HG03469 (cell line): Measurements from ENCODE around the gene LRRC72.
"Not testable (repeated sequence)": the region's sequence is repeated elsewhere in the genome, so short reads cannot be mapped to it uniquely, and the experiment has no call there.

Experiments
- ATAC-seq: cut with Tn5 transposase; IDR thresholded peaks from one replicate; pipeline ENCODE4 v1.9.1; 2021; ENCODE audit warnings: mild to moderate bottlenecking, moderate library complexity, moderate number of reproducible peaks; ENCODE audit not compliant: unreplicated experiment

LRRC72 gene

GRCh38 chr7:16564909-16565426 lies 38.3 kb downstream of the LRRC72 start:
- peak; percentile 48 for ATAC-seq

- ATAC-seq, result no peak
Observed at GRCh38 chr7:16571941-16572340, 45.3 kb downstream of the LRRC72 start.

DNA sequence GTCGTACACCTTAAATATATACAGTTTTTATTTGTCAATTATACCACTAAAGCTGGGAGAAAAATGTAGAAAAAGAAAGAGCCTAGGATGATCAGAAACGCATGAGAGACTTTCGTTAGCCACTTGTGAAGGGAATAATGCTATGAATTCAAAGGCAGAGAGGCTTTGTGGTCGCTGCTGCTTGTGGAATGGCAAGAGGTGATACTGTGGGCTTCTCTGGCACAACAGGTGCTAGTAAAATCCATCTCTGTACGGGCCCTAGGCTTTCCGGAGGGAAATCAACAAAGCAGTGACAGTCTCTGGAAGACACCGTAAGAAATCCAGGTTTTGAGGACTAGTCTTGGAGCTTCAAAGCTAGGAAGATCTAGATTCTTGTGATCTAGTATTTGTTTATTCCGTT lies 52.6 kb downstream of the LRRC72 start:
- no peak for ATAC-seq

GRCh38 chr7:16581286-16581685 lies 54.7 kb downstream of the LRRC72 start:
- no peak for ATAC-seq

- no peak for ATAC-seq
Observed at GRCh38 chr7:16583834-16584233, 57.2 kb downstream of the LRRC72 start.

- ATAC-seq, result no peak
Observed at GRCh38 chr7:16585540-16585939, 58.9 kb downstream of the LRRC72 start.

DNA sequence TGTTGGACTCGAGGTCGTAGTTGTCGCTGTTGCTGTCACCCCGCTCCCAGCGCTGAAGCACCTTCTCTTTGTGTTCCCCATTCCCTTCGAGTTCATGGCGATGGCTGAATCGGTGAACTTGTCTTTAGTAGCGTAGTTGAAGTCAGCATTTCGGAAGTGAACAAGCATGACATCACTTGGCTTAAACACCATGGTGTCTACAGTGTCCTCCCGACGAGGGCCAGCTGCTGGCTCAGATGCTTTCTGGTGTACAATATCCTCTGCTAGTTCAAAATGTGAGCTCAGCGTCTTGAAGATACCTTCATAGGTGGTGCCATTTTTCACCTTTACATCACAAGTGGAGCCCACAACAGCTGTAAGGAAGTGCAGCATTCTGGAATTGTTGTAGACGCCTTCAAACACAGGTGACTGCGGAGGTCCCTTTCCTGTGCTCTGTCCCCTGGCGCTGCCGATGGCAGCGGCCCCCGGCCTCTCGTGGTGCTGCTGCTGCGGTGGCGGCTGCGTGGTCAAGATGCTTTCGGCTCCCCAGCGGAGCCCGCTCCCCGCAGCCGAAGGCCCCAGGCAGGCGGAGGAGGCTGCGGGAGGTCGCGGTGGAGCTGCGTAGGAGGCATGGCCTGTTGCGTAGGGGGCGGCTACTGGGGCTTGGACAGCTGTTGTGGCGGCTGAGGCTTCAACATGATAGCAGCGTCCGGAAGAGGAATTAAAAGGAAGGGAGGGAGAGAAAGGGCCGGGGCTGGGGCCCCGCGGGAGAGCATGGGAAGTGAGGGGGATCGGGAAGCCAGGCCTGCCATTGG lies 59.7 kb downstream of the LRRC72 start:
- ATAC-seq, result no peak

DNA sequence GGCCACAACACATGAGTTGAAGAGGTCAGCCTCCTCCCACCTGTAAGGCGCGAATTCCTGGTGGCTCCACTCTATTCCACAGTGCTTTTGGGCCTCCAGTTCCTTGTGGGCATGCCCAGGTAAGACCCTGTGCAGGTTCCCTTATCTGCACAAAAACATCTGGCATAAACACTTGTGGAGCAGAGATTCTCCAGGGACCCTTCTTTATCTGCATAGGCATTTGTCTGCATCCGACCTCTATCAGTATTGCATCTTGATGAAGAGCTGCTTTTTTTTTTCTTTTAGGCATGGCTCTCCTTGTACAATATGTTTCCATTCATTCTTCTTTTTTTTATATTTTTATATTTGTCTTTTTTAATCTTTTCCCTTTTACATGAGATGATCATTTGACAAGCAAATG lies 60.5 kb downstream of the LRRC72 start:
- no peak for ATAC-seq

GRCh38 chr7:16587790-16588189 lies 61.2 kb downstream of the LRRC72 start:
- ATAC-seq, result no peak

DNA sequence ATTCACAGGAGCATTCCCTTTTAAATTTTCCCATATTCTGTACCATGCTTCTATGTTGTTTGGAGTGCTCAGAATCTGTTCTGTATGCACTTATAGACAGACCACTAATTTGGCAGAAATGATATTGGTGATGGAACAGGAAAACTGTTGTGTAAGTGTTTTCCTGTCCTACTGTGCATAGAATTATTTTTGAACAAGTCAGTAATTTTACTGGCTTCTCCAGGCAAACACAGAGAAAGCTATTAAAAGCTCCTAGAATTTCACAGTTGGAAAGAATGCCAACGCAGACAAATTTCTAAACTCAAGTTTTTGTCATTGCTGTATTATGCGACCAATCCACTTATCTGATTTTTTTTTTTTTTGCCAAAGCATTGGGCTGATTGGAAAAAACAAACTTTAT lies 63.3 kb downstream of the LRRC72 start:
- ATAC-seq, result no peak

- no peak for ATAC-seq
Observed at GRCh38 chr7:16590424-16590823, 63.8 kb downstream of the LRRC72 start.

DNA sequence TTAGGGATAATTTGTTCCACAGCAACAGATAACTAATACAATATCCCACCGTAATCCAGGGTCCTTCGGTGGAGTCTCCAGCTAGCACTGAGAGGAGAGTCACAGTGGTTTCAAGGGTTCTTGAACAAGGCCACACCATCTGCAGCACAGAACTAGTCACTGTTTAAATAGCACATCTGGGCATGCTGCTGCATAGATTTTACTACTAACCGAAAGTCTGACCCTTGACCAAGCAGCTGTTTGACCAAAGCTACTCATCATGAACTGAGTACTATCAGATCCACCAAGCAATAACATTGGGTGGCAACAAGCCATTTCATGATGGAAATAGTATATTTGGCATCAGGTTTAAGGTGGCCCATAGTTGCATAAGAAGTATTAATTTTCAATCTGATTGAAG lies 65.8 kb downstream of the LRRC72 start:
- no peak for ATAC-seq

GRCh38 chr7:16594061-16594460 lies 67.4 kb downstream of the LRRC72 start:
- no peak for ATAC-seq

GRCh38 chr7:16594676-16595075 lies 68.1 kb downstream of the LRRC72 start:
- no peak for ATAC-seq

DNA sequence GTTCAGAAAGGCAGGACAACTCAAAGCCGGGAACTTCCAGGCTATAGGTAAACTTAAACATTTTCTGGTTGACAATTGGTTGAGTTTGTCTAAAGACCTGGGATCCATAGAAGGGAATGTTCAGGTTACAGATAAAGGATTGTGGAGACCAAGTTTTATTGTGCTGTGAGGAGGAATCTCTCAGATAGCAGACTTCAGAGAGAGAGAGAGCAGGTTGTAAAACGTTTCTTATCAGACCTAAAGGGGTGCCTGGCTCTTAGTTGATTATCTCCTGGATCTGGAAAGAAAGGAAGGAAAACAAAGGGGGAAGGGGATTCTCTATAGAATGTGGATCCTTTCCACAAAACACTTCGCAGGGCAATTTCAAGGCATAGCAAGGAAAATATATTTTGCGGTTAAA lies 69.0 kb downstream of the LRRC72 start:
- ATAC-seq, result not testable (repeated sequence)

DNA sequence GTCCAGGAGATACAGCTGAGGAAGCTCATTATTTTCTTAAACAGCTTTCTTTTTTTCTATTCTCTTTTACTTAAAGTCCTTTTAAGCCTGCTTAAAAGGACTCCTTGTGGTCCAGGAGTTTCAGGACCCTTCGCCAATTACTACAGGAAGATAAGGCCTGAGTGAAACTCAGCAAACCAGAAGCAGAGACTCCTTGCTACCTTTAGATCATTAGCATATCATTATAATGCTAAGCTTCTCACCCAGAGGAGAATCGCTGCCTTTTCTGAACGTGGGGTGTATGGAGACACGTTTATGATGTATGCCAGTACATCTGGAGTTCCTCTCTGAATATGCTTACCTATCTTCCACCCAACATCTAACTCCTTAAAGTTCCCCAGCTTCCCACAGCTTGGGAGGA lies 71.4 kb downstream of the LRRC72 start:
- ATAC-seq, result no peak

DNA sequence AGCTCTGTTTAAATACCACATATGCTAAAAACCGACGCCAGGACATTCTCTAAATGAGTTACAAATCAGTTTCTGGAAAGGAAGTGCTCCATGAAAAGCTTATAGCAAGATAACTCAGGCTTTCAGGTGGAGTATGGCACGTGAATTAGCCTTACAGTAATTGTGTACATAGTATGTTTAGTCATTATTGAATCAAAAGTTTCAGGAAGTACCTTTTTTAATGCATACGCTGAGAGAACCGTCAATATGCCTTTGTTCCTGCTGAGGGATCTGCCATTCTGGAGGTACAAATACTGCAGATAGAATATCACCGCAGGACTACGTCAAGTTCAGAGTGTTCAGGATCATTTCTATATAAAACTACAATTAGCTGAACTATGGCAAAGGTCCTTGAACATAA lies 73.2 kb downstream of the LRRC72 start:
- no peak for ATAC-seq

GRCh38 chr7:16603633-16604032 lies 77.0 kb downstream of the LRRC72 start:
- no peak for ATAC-seq

DNA sequence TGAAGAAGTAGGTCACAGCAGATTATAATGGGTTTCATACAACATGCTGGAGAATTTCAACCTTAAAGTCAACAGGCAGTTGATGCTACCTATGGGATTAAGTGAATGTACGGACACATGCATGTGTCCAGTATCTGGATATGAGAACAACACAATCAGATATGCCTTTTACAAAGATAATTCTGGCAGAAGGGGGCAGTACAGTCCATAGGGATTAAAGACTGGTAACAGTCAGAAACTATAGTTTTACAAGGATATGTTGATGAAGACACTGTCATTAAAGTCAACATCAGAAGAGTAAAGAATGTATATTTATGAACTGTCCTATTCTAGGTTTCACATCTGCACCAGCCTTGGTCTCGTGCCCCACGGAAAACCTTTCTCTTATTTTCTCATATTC lies 77.4 kb downstream of the LRRC72 start:
- no peak for ATAC-seq

GRCh38 chr7:16606704-16607103 lies 80.1 kb downstream of the LRRC72 start:
- no peak for ATAC-seq

- peak; percentile 82 for ATAC-seq
Observed at GRCh38 chr7:16609842-16610450, 83.3 kb downstream of the LRRC72 start.

DNA sequence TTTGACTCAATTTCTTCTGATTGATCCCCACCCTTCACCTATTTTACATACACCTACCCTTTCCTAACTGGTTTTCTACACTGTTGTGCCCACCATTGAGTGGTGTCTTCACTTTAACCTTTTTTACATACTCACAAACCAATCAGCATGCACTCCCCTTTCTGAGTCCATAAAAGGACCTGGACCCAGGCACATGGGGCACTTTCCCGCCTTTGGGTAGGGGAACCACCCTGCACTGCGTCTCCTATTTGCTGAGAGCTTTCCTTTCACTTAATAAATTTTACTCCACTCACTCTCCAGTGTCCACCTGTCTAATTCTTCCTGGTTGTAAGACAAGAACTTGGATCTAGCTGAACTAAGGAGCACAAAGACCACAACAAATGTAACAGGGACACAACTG lies 85.1 kb downstream of the LRRC72 start:
- no peak for ATAC-seq
